ENCODE results near the gene GABARAP. TPM values are rescaled to one million over a fixed set of nuclear protein-coding genes. Genes with fewer than 3 reads are reported as not detected.

GABARAP gene
- total and polyA plus RNA-seq, 10 of the 15 experiments (the other 5 are each of a cell fraction or from before 2014, with no cell fraction given) = 134 to 613 (median 285) TPM

GRCh38 chr17:7252176-7253043 lies 10.2 kb upstream of the GABARAP start, which contains the start of gene ELP5:
ELP5 (plus strand) TSS chr17:7252215; CDS start chr17:7252551, 336 bp downstream.
- Histone ChIP-seq H4K20me1 (ENCODE audit: control insufficient read depth, insufficient read depth) (no peaks in the 10 kb centered on the region), H3K9ac (ENCODE audit: control insufficient read depth, insufficient read depth, low read length) (peak within 1 kb of the TSS; percentile 98), H3K79me2 (ENCODE audit: control insufficient read depth, insufficient read depth, low read length) (peaks cover 50% of the 10 kb centered on the region), H3K4me1 (ENCODE audit: control insufficient read depth, insufficient read depth, low read length) (peaks cover 10% of the 10 kb centered on the region), H3K36me3 (ENCODE audit: control insufficient read depth in 2 of 2, insufficient read depth in 2 of 2, low read length in 1 of 2) (peaks cover 2 to 10% of the 10 kb centered on the region in 2 experiments; a peak in 2 of 4 replicates), H3K27ac (ENCODE audit: control insufficient read depth, insufficient read depth) (peak within 1 kb of the TSS; percentile 99), H3K9me3 (replicated peaks; ENCODE audit: control insufficient read depth, insufficient read depth, low read length) (no peaks in the 10 kb centered on the region), H3K4me3 (peak within 1 kb of the TSS; percentile 90), H3K27me3 (replicated peaks in 1 of 2; ENCODE audit: control insufficient read depth in 2 of 2, insufficient read depth in 2 of 2, low read length in 1 of 2) (no peaks in the 10 kb centered on the region), H3K4me2 (ENCODE audit: control insufficient read depth, insufficient read depth) (peak within 1 kb of the TSS; percentile 89), H2AFZ (ENCODE audit: control insufficient read depth, low read depth, low read length) (peak within 1 kb of the TSS; percentile 87)
- ChIA-PET CTCF (no interaction called here), SMC1A (ENCODE audit: uncharacterized antibody, unreplicated experiment) (interaction anchor here (3.6 kb wide), 1 partner anchor 11 kb away, joined by 26 read pairs; the partner anchor contains the start of genes GABARAP and PHF23), RAD21 (ENCODE audit: unreplicated experiment) (interaction anchor here (1.6 to 2.0 kb wide), 3 partner anchors 10 to 32 kb away, joined by 5 to 11 read pairs (median 11); partner anchors contain the start of genes ACADVL, DLG4 and GABARAP), POLR2A (interaction anchor here (0.6 to 4.4 kb wide), 3 partner anchors 13 to 230 kb away, joined by 3 to 99 read pairs (median 29); partner anchors contain the start of genes ACADVL, DLG4, GABARAP and PHF23)
- FAIRE-seq = no peak
- ATAC-seq = peak; percentile 76
- 2% methylated on average over 51 of the region's 55 CpGs for WGBS (ENCODE audit: insufficient coverage, insufficient replicate concordance, low lambda C conversion rate, missing lambda C conversion rate)
- in situ Hi-C loops (cut with MboI) = no loop called here
- TSS peak; percentile 80 for BruUV-seq (replicated peaks)
- peak; percentile 82 for DNase-seq (ENCODE audit: low read depth, low spot score)
- intact Hi-C loops (cut with micrococcal nuclease; ENCODE audit: unreplicated experiment) = loop anchor here (2.0 kb wide), 1 partner anchor 38 kb away; no protein-coding TSS in a partner anchor
- 0 out of 2 replicates have a peak, but pooled peaks have one; percentile 3 for TF ChIP-seq IRF4 (IDR thresholded peaks at IDR 0.05; ENCODE audit: low read depth, low read length)
- TF ChIP-seq RELB (IDR thresholded peaks at IDR 0.05; ENCODE audit: low read depth) = peak; percentile 29; the same call in 1 of the 2 replicates
- TF ChIP-seq BCL11A (IDR thresholded peaks at IDR 0.05; ENCODE audit: low read depth, low read length) = no peak
- TF ChIP-seq BACH1 (IDR thresholded peaks at IDR 0.05; ENCODE audit: borderline replicate concordance) = peak; percentile 14; the same call in 1 of the 2 replicates
- TF ChIP-seq RELA (IDR thresholded peaks at IDR 0.05; ENCODE audit: borderline replicate concordance, partially characterized antibody) = peak; percentile 58
- no peak for TF ChIP-seq ZNF592 (IDR thresholded peaks at IDR 0.05)
- TF ChIP-seq, protein P1, sequence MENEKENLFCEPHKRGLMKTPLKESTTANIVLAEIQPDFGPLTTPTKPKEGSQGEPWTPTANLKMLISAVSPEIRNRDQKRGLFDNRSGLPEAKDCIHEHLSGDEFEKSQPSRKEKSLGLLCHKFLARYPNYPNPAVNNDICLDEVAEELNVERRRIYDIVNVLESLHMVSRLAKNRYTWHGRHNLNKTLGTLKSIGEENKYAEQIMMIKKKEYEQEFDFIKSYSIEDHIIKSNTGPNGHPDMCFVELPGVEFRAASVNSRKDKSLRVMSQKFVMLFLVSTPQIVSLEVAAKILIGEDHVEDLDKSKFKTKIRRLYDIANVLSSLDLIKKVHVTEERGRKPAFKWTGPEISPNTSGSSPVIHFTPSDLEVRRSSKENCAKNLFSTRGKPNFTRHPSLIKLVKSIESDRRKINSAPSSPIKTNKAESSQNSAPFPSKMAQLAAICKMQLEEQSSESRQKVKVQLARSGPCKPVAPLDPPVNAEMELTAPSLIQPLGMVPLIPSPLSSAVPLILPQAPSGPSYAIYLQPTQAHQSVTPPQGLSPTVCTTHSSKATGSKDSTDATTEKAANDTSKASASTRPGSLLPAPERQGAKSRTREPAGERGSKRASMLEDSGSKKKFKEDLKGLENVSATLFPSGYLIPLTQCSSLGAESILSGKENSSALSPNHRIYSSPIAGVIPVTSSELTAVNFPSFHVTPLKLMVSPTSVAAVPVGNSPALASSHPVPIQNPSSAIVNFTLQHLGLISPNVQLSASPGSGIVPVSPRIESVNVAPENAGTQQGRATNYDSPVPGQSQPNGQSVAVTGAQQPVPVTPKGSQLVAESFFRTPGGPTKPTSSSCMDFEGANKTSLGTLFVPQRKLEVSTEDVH (IDR thresholded peaks at IDR 0.05; ENCODE audit: low read depth, partially characterized antibody) = peak; percentile 50
- TF ChIP-seq TBL1XR1 (IDR thresholded peaks at IDR 0.05; ENCODE audit: low read depth, low read length) = 0 out of 2 replicates have a peak, but pooled peaks have one; percentile 29
- TF ChIP-seq, protein P2, sequence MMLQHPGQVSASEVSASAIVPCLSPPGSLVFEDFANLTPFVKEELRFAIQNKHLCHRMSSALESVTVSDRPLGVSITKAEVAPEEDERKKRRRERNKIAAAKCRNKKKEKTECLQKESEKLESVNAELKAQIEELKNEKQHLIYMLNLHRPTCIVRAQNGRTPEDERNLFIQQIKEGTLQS (IDR thresholded peaks at IDR 0.05; ENCODE audit: borderline replicate concordance, extremely low read depth, low read depth, low read length) = peak; percentile 46; the same call in 1 of the 2 replicates
- TF ChIP-seq, protein P3, sequence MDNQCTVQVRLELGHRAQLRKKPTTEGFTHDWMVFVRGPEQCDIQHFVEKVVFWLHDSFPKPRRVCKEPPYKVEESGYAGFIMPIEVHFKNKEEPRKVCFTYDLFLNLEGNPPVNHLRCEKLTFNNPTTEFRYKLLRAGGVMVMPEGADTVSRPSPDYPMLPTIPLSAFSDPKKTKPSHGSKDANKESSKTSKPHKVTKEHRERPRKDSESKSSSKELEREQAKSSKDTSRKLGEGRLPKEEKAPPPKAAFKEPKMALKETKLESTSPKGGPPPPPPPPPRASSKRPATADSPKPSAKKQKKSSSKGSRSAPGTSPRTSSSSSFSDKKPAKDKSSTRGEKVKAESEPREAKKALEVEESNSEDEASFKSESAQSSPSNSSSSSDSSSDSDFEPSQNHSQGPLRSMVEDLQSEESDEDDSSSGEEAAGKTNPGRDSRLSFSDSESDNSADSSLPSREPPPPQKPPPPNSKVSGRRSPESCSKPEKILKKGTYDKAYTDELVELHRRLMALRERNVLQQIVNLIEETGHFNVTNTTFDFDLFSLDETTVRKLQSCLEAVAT (IDR thresholded peaks at IDR 0.05) = peak; percentile 79

All from GM12878 (cell line).